ENCODE measurements around the gene PPP1R12A.
A peak's percentile ranks its signal among the peaks of the same experiment; 100 is the strongest.

The PPP1R12A gene

GRCh38 chr12:79934281-79935020, 446 bp downstream of the PPP1R12A start:
- Histone ChIP-seq H3K9me3 (ENCODE audit: low read length) (no peaks in the 10 kb centered on the region), H3K4me3 (ENCODE audit: low read depth in 1 of 2, low read length in 2 of 2) (peak overlapping the region; percentile 91 to 94), H3K4me1 (ENCODE audit: insufficient read depth, low read length) (peaks cover 3% of the 10 kb centered on the region), H3K36me3 (ENCODE audit: insufficient read depth, low read length) (no peaks in the 10 kb centered on the region), H3K27ac (ENCODE audit: low read depth, low read length) (peak overlapping the region; percentile 99), H3K27me3 (ENCODE audit: control insufficient read depth in 1 of 2, insufficient read depth in 2 of 2, low read length in 2 of 2) (no peaks in the 10 kb centered on the region), H3K9ac (ENCODE audit: low read length) (peak overlapping the region; percentile 100)

DNA sequence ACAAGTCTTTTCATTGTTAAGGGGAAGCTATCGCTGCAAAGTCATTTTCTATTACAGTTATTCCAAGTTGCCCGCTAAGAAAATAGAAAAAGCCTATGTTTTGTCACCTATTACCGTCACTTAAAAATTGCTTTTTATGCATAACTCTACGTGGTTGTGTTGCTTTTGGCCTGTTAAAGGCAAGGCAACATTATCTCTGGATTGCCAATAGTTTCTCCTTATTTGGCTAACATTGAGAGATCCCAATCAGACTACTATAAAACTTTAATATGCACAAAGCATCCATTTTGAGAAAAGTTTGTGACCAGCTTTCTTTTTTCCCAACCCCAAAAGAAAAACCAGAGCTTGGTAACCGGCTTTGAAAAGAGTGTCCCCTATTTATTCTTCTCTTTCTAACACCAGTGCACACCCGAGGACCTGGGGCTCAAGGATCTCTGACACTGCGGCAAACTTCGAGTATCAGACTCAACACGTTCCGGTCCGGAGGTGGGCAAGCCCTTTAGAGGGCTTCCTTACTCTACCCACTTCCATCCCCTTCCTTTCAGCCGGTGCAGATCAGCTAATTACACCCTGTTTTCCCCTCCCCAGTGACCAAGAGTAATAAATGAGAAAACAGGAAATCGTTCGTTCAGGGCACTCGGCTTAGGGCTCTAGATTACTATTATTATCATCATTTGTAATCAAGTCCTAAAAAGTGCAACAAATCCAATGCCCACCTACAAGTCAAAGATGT, 1.2 kb downstream of the PPP1R12A start:
- Histone ChIP-seq H3K4me1 (ENCODE audit: insufficient read depth, low read length) (peaks cover 9% of the 10 kb centered on the region), H3K4me3 (ENCODE audit: low read depth in 1 of 2, low read length in 2 of 2) (peak overlapping the region; percentile 91 to 94), H3K27ac (ENCODE audit: low read depth, low read length) (peak overlapping the region; percentile 99), H3K9ac (ENCODE audit: low read length) (peak overlapping the region; percentile 100), H3K36me3 (ENCODE audit: insufficient read depth, low read length) (no peaks in the 10 kb centered on the region), H3K9me3 (ENCODE audit: low read length) (no peaks in the 10 kb centered on the region), H3K27me3 (ENCODE audit: control insufficient read depth in 1 of 2, insufficient read depth in 2 of 2, low read length in 2 of 2) (no peaks in the 10 kb centered on the region)

GRCh38 chr12:79933043-79933442, 1.9 kb downstream of the PPP1R12A start:
- Histone ChIP-seq H3K9me3 (ENCODE audit: low read length) (no peaks in the 10 kb centered on the region), H3K27me3 (ENCODE audit: control insufficient read depth in 1 of 2, insufficient read depth in 2 of 2, low read length in 2 of 2) (no peaks in the 10 kb centered on the region), H3K9ac (ENCODE audit: low read length) (peak overlapping the region; percentile 100), H3K4me1 (ENCODE audit: insufficient read depth, low read length) (peaks cover 11% of the 10 kb centered on the region), H3K27ac (ENCODE audit: low read depth, low read length) (peak overlapping the region; percentile 99), H3K36me3 (ENCODE audit: insufficient read depth, low read length) (no peaks in the 10 kb centered on the region), H3K4me3 (ENCODE audit: low read depth in 1 of 2, low read length in 2 of 2) (peak overlapping the region; percentile 91 to 94)

GRCh38 chr12:79932357-79932756, 2.5 kb downstream of the PPP1R12A start:
- peaks cover 15% of the 10 kb centered on the region for H3K4me1 ChIP-seq (ENCODE audit: insufficient read depth, low read length)
- H3K4me3 ChIP-seq (ENCODE audit: low read depth in 1 of 2, low read length in 2 of 2) = peak overlapping the region; percentile 16 to 94
- H3K27ac ChIP-seq (ENCODE audit: low read depth, low read length) = peak overlapping the region; percentile 99
- H3K27me3 ChIP-seq (ENCODE audit: control insufficient read depth in 1 of 2, insufficient read depth in 2 of 2, low read length in 2 of 2) = no peaks in the 10 kb centered on the region
- peak overlapping the region; percentile 100 for H3K9ac ChIP-seq (ENCODE audit: low read length)
- H3K9me3 ChIP-seq (ENCODE audit: low read length) = no peaks in the 10 kb centered on the region
- H3K36me3 ChIP-seq (ENCODE audit: insufficient read depth, low read length) = no peaks in the 10 kb centered on the region

GRCh38 chr12:79929065-79929464, 5.8 kb downstream of the PPP1R12A start:
- Histone ChIP-seq H3K4me1 (ENCODE audit: insufficient read depth, low read length) (peaks cover 36% of the 10 kb centered on the region), H3K4me3 (ENCODE audit: low read depth in 1 of 2, low read length in 2 of 2) (no peak overlapping the region), H3K36me3 (ENCODE audit: insufficient read depth, low read length) (no peaks in the 10 kb centered on the region), H3K9ac (ENCODE audit: low read length) (no peak overlapping the region), H3K27me3 (ENCODE audit: control insufficient read depth in 1 of 2, insufficient read depth in 2 of 2, low read length in 2 of 2) (no peaks in the 10 kb centered on the region), H3K9me3 (ENCODE audit: low read length) (no peaks in the 10 kb centered on the region), H3K27ac (ENCODE audit: low read depth, low read length) (no peak overlapping the region)

GRCh38 chr12:79927772-79928474, 7.0 kb downstream of the PPP1R12A start:
- Histone ChIP-seq H3K27ac (ENCODE audit: low read depth, low read length) (no peak overlapping the region), H3K9ac (ENCODE audit: low read length) (no peak overlapping the region), H3K36me3 (ENCODE audit: insufficient read depth, low read length) (no peaks in the 10 kb centered on the region), H3K4me1 (ENCODE audit: insufficient read depth, low read length) (peaks cover 36% of the 10 kb centered on the region), H3K9me3 (ENCODE audit: low read length) (no peaks in the 10 kb centered on the region), H3K4me3 (ENCODE audit: low read depth in 1 of 2, low read length in 2 of 2) (no peak overlapping the region), H3K27me3 (ENCODE audit: control insufficient read depth in 1 of 2, insufficient read depth in 2 of 2, low read length in 2 of 2) (no peaks in the 10 kb centered on the region)

- no peaks in the 10 kb centered on the region for H3K9me3 ChIP-seq (ENCODE audit: low read length)
- no peak overlapping the region for H3K4me3 ChIP-seq (ENCODE audit: low read depth in 1 of 2, low read length in 2 of 2)
- peaks cover 38% of the 10 kb centered on the region for H3K4me1 ChIP-seq (ENCODE audit: insufficient read depth, low read length)
- no peaks in the 10 kb centered on the region for H3K36me3 ChIP-seq (ENCODE audit: insufficient read depth, low read length)
- no peak overlapping the region for H3K9ac ChIP-seq (ENCODE audit: low read length)
- no peak overlapping the region for H3K27ac ChIP-seq (ENCODE audit: low read depth, low read length)
- H3K27me3 ChIP-seq (ENCODE audit: control insufficient read depth in 1 of 2, insufficient read depth in 2 of 2, low read length in 2 of 2) = no peaks in the 10 kb centered on the region
Measured at GRCh38 chr12:79926951-79927350, 7.9 kb downstream of the PPP1R12A start.

- Histone ChIP-seq H3K9ac (ENCODE audit: low read length) (no peak overlapping the region), H3K36me3 (ENCODE audit: insufficient read depth, low read length) (no peaks in the 10 kb centered on the region), H3K27ac (ENCODE audit: low read depth, low read length) (peak overlapping the region; percentile 36), H3K4me3 (ENCODE audit: low read depth in 1 of 2, low read length in 2 of 2) (no peak overlapping the region), H3K27me3 (ENCODE audit: control insufficient read depth in 1 of 2, insufficient read depth in 2 of 2, low read length in 2 of 2) (no peaks in the 10 kb centered on the region), H3K9me3 (ENCODE audit: low read length) (no peaks in the 10 kb centered on the region), H3K4me1 (ENCODE audit: insufficient read depth, low read length) (peaks cover 51% of the 10 kb centered on the region)
Measured at GRCh38 chr12:79925492-79925891, 9.4 kb downstream of the PPP1R12A start.

- Histone ChIP-seq H3K9me3 (ENCODE audit: low read length) (no peaks in the 10 kb centered on the region), H3K36me3 (ENCODE audit: insufficient read depth, low read length) (no peaks in the 10 kb centered on the region), H3K27ac (ENCODE audit: low read depth, low read length) (no peak overlapping the region), H3K9ac (ENCODE audit: low read length) (no peak overlapping the region), H3K27me3 (ENCODE audit: control insufficient read depth in 1 of 2, insufficient read depth in 2 of 2, low read length in 2 of 2) (no peaks in the 10 kb centered on the region), H3K4me3 (ENCODE audit: low read depth in 1 of 2, low read length in 2 of 2) (no peak overlapping the region), H3K4me1 (ENCODE audit: insufficient read depth, low read length) (peaks cover 51% of the 10 kb centered on the region)
Measured at GRCh38 chr12:79921786-79922185, 13.1 kb downstream of the PPP1R12A start.

DNA sequence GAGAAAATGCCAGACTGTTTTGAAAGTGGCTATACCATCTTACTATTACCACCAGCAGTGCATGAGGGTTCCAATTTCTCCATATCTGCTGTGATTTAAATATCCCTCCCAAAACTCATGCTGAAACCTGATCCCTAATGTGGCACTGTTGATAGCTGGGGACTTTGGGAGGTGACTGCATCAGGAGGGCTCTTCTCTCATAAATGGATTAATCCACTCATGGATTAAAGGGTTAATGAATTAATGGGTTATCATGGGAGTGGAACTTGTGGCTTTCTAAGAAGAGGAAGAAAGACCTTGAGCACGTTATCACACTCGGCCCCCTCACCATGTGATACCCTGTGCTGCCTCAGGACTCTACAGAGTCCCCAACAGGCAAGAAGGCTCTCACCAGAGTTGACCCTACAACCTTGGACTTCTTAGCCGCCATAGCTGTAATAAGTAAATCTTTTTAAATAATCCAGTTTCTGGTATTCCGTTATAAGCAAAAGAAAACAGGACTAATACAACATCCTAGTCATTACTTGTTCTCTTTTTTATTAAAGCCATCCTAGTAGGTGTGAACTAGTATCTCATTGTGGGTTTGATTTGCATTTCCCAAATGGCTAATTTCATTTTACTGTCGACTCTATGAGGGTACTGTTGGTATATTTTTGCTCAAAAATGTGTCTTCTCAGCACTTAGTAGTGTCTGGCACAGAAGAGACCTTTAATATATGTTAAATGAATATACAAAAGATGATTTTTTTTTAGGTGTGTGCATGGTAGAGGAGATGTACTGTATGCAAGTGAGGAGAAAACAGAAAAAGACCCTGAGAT, 14.3 kb downstream of the PPP1R12A start:
- no peaks in the 10 kb centered on the region for H3K36me3 ChIP-seq (ENCODE audit: insufficient read depth, low read length)
- no peak overlapping the region for H3K9ac ChIP-seq (ENCODE audit: low read length)
- H3K9me3 ChIP-seq (ENCODE audit: low read length) = no peaks in the 10 kb centered on the region
- H3K27ac ChIP-seq (ENCODE audit: low read depth, low read length) = no peak overlapping the region
- H3K27me3 ChIP-seq (ENCODE audit: control insufficient read depth in 1 of 2, insufficient read depth in 2 of 2, low read length in 2 of 2) = no peaks in the 10 kb centered on the region
- no peak overlapping the region for H3K4me3 ChIP-seq (ENCODE audit: low read depth in 1 of 2, low read length in 2 of 2)
- H3K4me1 ChIP-seq (ENCODE audit: insufficient read depth, low read length) = peaks cover 56% of the 10 kb centered on the region

- Histone ChIP-seq H3K4me1 (ENCODE audit: insufficient read depth, low read length) (peaks cover 55% of the 10 kb centered on the region), H3K27me3 (ENCODE audit: control insufficient read depth in 1 of 2, insufficient read depth in 2 of 2, low read length in 2 of 2) (no peaks in the 10 kb centered on the region), H3K36me3 (ENCODE audit: insufficient read depth, low read length) (no peaks in the 10 kb centered on the region), H3K4me3 (ENCODE audit: low read depth in 1 of 2, low read length in 2 of 2) (no peak overlapping the region), H3K9ac (ENCODE audit: low read length) (no peak overlapping the region), H3K27ac (ENCODE audit: low read depth, low read length) (no peak overlapping the region), H3K9me3 (ENCODE audit: low read length) (no peaks in the 10 kb centered on the region)
Measured at GRCh38 chr12:79919762-79920161, 15.1 kb downstream of the PPP1R12A start.
